Peyer's patch (tissue), 4 donors: ENCODE measurements around the gene OMG. TPM values are rescaled to one million over a fixed set of nuclear protein-coding genes. Genes with fewer than 3 reads are reported as not detected.
"Not testable (repeated sequence)": the region's sequence is repeated elsewhere in the genome, so short reads cannot be mapped to it uniquely, and the experiment has no call there.

ENCODE experiments used
- DNase-seq, 3 donors: peaks; one replicate each; pipeline ENCODE4 v3.0.0-alpha.2; 2017 to 2019
- H3K27ac ChIP-seq, 4 donors: fragments of 200-600 bp; sonication (generic); one replicate each; pipeline ENCODE4 v1.5.1; 2016 to 2019
- H3K27me3 ChIP-seq, 2 donors: fragments of 200-600 bp; sonication (generic); one replicate each; pipeline ENCODE4 v1.5.1; 2019
- H3K36me3 ChIP-seq, 3 donors: fragments of 200-600 bp; sonication (generic); one replicate each; pipeline ENCODE4 v1.5.1; 2016 to 2019
- H3K4me1 ChIP-seq, 4 donors: fragments of 200-600 bp; sonication (generic); one replicate each; pipeline ENCODE4 v1.5.1; 2016 to 2019
- H3K4me3 ChIP-seq, 4 donors: fragments of 200-600 bp; sonication (generic); 1 replicate in 3 of 4; 2 replicates in 1 of 4; pipeline ENCODE4 v1.5.1; 2016 to 2019; ENCODE audit warnings: mild to moderate bottlenecking in 1 of 4
- H3K9me3 ChIP-seq, 4 donors: fragments of 200-600 bp; sonication (generic); one replicate each; pipeline ENCODE4 v1.5.1; 2016 to 2019; ENCODE audit warnings: mild to moderate bottlenecking in 1 of 4
- POLR2A ChIP-seq, 2 donors: fragments of 450-650 bp; IDR thresholded peaks; one replicate each; pipeline ENCODE4 v1.5.1; 2017; ENCODE audit warnings: antibody characterized with exemption in 2 of 2, mild to moderate bottlenecking in 2 of 2, moderate library complexity in 2 of 2
- total RNA-seq, 4 donors: library from RNA; depleted of rRNA; stranded (reverse); fragments of >200 nt; gene quantifications; one replicate each; pipeline ENCODE4 v1.1.0, GENCODE V29; 2016
- TF ChIP-seq, protein P1 (sequence below), 6 experiments: fragments of 450-650 bp in 4 of 6; fragments of 200-600 bp in 2 of 6; sonication (generic) in 1 of 6; IDR thresholded peaks; one replicate each; pipeline ENCODE4 v1.5.1; 2017 to 2019; ENCODE audit warnings: antibody characterized with exemption in 6 of 6, mild to moderate bottlenecking in 3 of 6, moderate library complexity in 1 of 6

OMG gene, protein sequence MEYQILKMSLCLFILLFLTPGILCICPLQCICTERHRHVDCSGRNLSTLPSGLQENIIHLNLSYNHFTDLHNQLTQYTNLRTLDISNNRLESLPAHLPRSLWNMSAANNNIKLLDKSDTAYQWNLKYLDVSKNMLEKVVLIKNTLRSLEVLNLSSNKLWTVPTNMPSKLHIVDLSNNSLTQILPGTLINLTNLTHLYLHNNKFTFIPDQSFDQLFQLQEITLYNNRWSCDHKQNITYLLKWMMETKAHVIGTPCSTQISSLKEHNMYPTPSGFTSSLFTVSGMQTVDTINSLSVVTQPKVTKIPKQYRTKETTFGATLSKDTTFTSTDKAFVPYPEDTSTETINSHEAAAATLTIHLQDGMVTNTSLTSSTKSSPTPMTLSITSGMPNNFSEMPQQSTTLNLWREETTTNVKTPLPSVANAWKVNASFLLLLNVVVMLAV
- not detected for total RNA-seq

DNA sequence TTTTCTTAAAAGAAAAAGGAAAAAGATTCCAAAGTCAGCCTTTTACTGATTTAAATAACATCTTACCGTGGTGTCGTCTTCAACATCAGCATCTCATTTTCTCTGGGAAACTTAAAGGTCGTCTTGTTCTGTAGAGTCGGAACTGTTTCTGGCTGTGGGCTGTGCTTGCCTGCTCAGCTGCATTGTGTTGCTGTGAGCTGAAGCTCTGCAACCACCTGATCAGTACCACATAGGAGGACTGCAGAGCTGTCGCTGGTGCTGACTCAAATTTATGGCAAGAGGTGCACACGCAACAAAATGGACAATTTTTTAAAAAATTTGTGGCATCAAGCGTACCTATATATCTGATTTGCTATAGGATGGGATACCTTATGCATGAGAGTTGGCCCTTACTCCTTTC lies at the start of gene OMG:
OMG (minus strand) TSS at position 150 of the 400 bp plus-strand sequence. CDS start 908 bp downstream, outside the sequence.
- no peak within 1 kb of the TSS for H3K4me3 ChIP-seq
- no peaks in the 10 kb centered on the region for H3K9me3 ChIP-seq
- no peaks in the 10 kb centered on the region for H3K27me3 ChIP-seq
- no peaks in the 10 kb centered on the region for H3K36me3 ChIP-seq
- TF ChIP-seq POLR2A (IDR thresholded peaks at IDR 0.05), result no peak
- TF ChIP-seq, protein P1, sequence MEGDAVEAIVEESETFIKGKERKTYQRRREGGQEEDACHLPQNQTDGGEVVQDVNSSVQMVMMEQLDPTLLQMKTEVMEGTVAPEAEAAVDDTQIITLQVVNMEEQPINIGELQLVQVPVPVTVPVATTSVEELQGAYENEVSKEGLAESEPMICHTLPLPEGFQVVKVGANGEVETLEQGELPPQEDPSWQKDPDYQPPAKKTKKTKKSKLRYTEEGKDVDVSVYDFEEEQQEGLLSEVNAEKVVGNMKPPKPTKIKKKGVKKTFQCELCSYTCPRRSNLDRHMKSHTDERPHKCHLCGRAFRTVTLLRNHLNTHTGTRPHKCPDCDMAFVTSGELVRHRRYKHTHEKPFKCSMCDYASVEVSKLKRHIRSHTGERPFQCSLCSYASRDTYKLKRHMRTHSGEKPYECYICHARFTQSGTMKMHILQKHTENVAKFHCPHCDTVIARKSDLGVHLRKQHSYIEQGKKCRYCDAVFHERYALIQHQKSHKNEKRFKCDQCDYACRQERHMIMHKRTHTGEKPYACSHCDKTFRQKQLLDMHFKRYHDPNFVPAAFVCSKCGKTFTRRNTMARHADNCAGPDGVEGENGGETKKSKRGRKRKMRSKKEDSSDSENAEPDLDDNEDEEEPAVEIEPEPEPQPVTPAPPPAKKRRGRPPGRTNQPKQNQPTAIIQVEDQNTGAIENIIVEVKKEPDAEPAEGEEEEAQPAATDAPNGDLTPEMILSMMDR (IDR thresholded peaks at IDR 0.05), result no peak
- no peaks in the 10 kb centered on the region for H3K4me1 ChIP-seq
- H3K27ac ChIP-seq, result no peak within 1 kb of the TSS
- no peak for DNase-seq

DNA sequence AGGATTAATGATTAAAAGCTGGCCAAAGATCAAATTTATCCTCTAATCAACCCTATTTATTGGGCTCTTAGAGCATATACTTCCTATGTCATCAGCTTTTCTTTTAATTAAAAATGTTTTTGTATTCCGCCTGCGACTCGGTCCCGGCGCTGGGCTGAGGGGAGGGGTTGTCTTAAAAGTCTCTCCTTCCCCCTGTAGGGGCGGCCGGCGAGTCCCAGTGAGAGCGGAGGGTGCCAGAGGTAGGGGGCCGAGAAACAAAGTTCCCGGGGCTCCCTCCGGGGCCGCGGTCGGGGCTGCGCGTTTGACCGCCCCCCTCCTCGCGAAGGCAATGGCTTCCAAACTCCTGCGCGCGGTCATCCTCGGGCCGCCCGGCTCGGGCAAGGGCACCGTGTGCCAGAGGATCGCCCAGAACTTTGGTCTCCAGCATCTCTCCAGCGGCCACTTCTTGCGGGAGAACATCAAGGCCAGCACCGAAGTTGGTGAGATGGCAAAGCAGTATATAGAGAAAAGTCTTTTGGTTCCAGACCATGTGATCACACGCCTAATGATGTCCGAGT lies 48.2 kb upstream of the OMG start:
- not testable (repeated sequence) for H3K4me3 ChIP-seq, H3K27me3 ChIP-seq, DNase-seq, H3K9me3 ChIP-seq, H3K27ac ChIP-seq, H3K4me1 ChIP-seq
- peaks cover 0 to 35% (median 0%) of the 10 kb centered on the region in 3 donors for H3K36me3 ChIP-seq

DNA sequence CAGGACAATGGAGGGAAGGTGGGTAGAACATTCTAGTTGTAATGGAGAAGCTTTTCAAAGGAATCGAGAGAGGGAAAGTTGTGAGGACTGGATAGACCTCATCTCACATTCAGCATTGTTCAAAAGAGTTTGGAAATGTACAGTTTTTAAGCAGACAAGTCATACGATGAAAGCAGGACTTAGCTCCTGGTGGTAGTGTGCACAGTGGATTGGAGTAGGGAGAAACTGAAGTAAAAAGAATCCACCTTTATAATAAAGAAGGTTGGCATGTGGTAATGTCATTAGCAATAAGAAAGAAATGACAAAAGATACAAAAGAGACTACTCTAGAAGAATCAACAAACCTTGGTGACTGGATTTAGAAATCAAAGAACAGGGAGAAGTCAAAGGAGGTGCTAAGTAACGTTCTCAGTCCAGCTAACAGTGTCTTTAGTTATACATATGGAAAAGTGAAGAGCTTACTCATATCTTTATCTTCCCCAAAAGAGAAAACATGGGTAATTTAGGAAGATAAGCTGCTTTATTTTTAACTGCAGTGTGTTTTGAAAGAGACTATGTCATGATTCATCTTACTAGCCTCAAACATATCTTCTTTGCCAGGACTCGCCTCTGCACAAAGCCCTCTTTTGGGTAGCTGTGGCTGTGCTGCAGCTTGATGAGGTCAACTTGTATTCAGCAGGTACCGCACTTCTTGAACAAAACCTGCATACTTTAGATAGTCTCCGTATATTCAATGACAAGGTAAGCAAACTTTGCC lies 43.0 kb upstream of the OMG start:
- H3K36me3 ChIP-seq, result peaks cover 0 to 42% (median 0%) of the 10 kb centered on the region in 3 donors
- no peaks in the 10 kb centered on the region for H3K9me3 ChIP-seq
- H3K27ac ChIP-seq, result no peak overlapping the region
- no peak overlapping the region for H3K4me3 ChIP-seq
- no peaks in the 10 kb centered on the region for H3K27me3 ChIP-seq
- DNase-seq, result no peak
- H3K4me1 ChIP-seq, result no peaks in the 10 kb centered on the region
- TF ChIP-seq, protein P1 (IDR thresholded peaks at IDR 0.05), result no peak
- no peak for TF ChIP-seq POLR2A (IDR thresholded peaks at IDR 0.05)

DNA sequence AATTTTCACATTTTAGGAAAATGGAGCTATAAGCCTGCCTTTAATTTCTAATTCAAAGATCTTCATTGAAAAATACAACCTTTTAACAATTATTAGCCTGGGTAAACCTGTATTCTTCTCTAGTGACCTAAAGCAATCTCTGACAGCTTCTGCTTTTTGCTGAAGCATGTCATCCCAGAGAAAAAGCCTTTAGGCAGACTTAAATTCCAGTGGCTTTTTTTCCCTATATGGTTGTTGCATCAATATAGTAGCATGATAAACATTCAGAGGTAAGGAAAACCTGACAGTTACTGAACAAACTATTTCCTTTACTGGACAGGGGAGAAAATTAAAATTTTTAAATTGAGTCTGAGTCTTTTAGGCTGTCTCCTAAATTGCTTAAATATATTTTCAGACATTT lies 32.2 kb upstream of the OMG start:
- H3K27me3 ChIP-seq, result no peaks in the 10 kb centered on the region
- H3K27ac ChIP-seq, result no peak overlapping the region
- no peaks in the 10 kb centered on the region for H3K9me3 ChIP-seq
- no peaks in the 10 kb centered on the region for H3K4me1 ChIP-seq
- DNase-seq, result no peak
- no peak for TF ChIP-seq POLR2A (IDR thresholded peaks at IDR 0.05)
- TF ChIP-seq, protein P1 (IDR thresholded peaks at IDR 0.05), result no peak
- H3K36me3 ChIP-seq, result peaks cover 0 to 24% (median 4%) of the 10 kb centered on the region in 3 donors
- H3K4me3 ChIP-seq, result no peak overlapping the region

DNA sequence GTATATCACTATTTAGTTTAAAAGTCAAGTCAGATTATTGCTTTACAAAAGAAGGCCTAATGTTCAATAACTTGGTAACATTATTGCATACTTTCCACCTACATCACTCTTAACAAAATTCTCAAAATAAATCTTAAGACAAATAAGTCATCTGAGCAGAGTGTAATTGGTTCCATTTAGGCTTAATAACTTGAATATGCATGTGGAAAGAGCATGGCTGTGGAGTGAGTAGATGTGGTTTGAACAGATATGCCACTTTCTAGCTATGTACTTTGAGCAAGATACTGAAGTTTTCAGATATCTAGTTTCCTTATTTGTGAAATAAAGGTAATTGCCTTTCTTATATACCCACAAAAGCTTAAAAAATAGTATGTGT lies 31.1 kb upstream of the OMG start:
- Histone ChIP-seq H3K27ac (no peak overlapping the region), H3K36me3 (peaks cover 0 to 24% (median 4%) of the 10 kb centered on the region in 3 donors), H3K4me1 (no peaks in the 10 kb centered on the region), H3K4me3 (no peak overlapping the region), H3K9me3 (no peaks in the 10 kb centered on the region), H3K27me3 (no peaks in the 10 kb centered on the region)
- no peak for TF ChIP-seq POLR2A (IDR thresholded peaks at IDR 0.05)
- TF ChIP-seq, protein P1 (IDR thresholded peaks at IDR 0.05), result no peak
- no peak for DNase-seq
